ENCODE measurements around the gene PPBP. TPM values are rescaled to one million over a fixed set of nuclear protein-coding genes. Genes with fewer than 3 reads are reported as not detected.

PPBP gene, protein sequence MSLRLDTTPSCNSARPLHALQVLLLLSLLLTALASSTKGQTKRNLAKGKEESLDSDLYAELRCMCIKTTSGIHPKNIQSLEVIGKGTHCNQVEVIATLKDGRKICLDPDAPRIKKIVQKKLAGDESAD
- polyA plus RNA-seq (2012; ENCODE audit: insufficient read length, low read depth): not detected

- TF ChIP-seq REST (IDR thresholded peaks at IDR 0.05; ENCODE audit: insufficient read depth in 1 of 2, low read depth in 2 of 2, low read length in 2 of 2) (no peak), FOXP2 (optimal IDR thresholded peaks at IDR 0.05; ENCODE audit: borderline replicate concordance, extremely low read depth, extremely low read length, insufficient read depth) (no peak), POLR2AphosphoS5 (IDR thresholded peaks at IDR 0.05; ENCODE audit: low read depth, low read length) (no peak), SIN3A (IDR thresholded peaks at IDR 0.05; ENCODE audit: borderline replicate concordance, insufficient read depth, low read length) (no peak), TAF1 (IDR thresholded peaks at IDR 0.05; ENCODE audit: borderline replicate concordance, insufficient read depth, low read length) (no peak)
Observed at GRCh38 chr4:73988061-73988460, at the start of gene PPBP. Gene PPBP, minus strand, starts transcription at chr4:73988190. Its CDS starts 87 bp downstream, at chr4:73988103.

DNA sequence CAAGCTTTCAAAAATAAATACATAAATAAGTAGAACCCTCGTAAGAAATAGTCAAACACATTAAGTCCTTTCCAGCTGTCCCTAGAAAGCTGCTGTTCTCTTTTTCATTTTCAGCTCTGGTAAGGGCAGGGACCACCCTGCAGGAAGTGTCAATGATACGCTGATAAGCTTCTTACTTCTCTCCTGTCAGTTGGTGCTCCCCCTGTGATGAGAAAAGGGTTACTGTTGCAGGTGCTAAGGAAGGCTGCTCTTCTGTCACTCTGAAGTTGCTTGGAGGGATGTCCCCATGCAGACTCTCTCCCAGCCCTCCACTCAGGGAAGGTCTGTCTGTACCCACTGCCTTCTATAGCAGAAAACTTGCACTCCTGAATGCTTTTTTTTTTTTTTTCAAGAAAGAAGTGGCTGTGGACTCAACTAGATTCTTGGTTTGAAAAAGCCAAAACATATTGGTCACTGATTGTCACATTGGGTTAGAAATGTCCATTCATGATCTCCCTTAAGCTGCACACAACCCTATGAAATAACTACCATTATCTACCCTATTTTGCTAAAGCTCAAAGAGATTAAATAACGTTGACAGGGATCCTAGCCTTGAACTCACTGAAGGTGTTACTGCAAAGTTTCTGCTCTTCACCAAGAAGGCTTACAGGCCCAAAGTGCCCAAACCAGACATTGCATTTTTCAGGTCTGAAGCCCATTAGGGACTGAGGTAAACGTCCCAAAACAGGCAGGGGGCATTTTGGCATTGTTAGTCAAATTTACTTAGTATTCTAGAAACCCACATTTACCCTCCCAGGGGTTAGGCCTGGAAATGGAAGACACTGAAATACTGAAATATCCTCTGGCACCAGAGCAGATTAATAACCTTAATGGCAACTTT lies 49.3 kb upstream of the PPBP start:
- TF ChIP-seq FOXP2 (optimal IDR thresholded peaks at IDR 0.05; ENCODE audit: borderline replicate concordance, extremely low read depth, extremely low read length, insufficient read depth): no peak
- no peak for TF ChIP-seq REST (IDR thresholded peaks at IDR 0.05; ENCODE audit: insufficient read depth in 1 of 2, low read depth in 2 of 2, low read length in 2 of 2)
- no peak for TF ChIP-seq POLR2AphosphoS5 (IDR thresholded peaks at IDR 0.05; ENCODE audit: low read depth, low read length)

GRCh38 chr4:74033739-74034138 lies 45.7 kb upstream of the PPBP start:
- TF ChIP-seq POLR2AphosphoS5 (IDR thresholded peaks at IDR 0.05; ENCODE audit: low read depth, low read length) (no peak), FOXP2 (optimal IDR thresholded peaks at IDR 0.05; ENCODE audit: borderline replicate concordance, extremely low read depth, extremely low read length, insufficient read depth) (no peak), REST (IDR thresholded peaks at IDR 0.05; ENCODE audit: insufficient read depth in 1 of 2, low read depth in 2 of 2, low read length in 2 of 2) (no peak), TAF1 (IDR thresholded peaks at IDR 0.05; ENCODE audit: borderline replicate concordance, insufficient read depth, low read length) (no peak), SIN3A (IDR thresholded peaks at IDR 0.05; ENCODE audit: borderline replicate concordance, insufficient read depth, low read length) (no peak)

DNA sequence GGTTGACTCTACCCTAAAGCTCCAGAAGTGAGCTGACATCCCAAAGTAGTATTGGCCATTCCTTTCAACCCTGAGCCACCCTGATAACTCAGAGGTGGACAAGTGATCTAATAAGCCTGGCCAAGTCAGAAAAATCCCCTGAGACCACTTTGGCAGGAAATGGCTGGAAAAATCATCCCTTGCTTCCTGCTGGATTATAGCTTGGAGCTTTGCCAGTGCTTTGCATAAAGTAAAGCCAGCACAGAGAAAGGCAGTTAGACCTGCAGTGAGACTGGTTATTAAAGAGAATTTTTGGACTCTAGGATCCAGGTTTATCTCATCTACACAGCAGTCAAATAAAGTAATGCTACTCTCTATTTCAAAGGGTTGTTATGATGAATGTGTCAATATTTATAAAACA lies 44.1 kb upstream of the PPBP start:
- TF ChIP-seq REST (IDR thresholded peaks at IDR 0.05; ENCODE audit: insufficient read depth in 1 of 2, low read depth in 2 of 2, low read length in 2 of 2): no peak
- no peak for TF ChIP-seq POLR2AphosphoS5 (IDR thresholded peaks at IDR 0.05; ENCODE audit: low read depth, low read length)
- TF ChIP-seq TAF1 (IDR thresholded peaks at IDR 0.05; ENCODE audit: borderline replicate concordance, insufficient read depth, low read length): no peak
- TF ChIP-seq SIN3A (IDR thresholded peaks at IDR 0.05; ENCODE audit: borderline replicate concordance, insufficient read depth, low read length): no peak
- TF ChIP-seq FOXP2 (optimal IDR thresholded peaks at IDR 0.05; ENCODE audit: borderline replicate concordance, extremely low read depth, extremely low read length, insufficient read depth): no peak

Measured in PFSK-1 (cell line).